Stimulated activated CD8-positive, alpha-beta memory T cell treated with anti-CD3 and anti-CD28 coated beads, Interleukin-4, amount 100 ng/mL, for 24 hours (primary cell): ENCODE data around the gene TUBB3.
"Not testable (repeated sequence)": the region's sequence is repeated elsewhere in the genome, so short reads cannot be mapped to it uniquely, and the experiment has no call there.

Source experiments
- DNase-seq: peaks from one replicate; pipeline ENCODE4 v3.0.0-alpha.2; 2020; ENCODE audit warnings: low read depth

Gene TUBB3

DNA sequence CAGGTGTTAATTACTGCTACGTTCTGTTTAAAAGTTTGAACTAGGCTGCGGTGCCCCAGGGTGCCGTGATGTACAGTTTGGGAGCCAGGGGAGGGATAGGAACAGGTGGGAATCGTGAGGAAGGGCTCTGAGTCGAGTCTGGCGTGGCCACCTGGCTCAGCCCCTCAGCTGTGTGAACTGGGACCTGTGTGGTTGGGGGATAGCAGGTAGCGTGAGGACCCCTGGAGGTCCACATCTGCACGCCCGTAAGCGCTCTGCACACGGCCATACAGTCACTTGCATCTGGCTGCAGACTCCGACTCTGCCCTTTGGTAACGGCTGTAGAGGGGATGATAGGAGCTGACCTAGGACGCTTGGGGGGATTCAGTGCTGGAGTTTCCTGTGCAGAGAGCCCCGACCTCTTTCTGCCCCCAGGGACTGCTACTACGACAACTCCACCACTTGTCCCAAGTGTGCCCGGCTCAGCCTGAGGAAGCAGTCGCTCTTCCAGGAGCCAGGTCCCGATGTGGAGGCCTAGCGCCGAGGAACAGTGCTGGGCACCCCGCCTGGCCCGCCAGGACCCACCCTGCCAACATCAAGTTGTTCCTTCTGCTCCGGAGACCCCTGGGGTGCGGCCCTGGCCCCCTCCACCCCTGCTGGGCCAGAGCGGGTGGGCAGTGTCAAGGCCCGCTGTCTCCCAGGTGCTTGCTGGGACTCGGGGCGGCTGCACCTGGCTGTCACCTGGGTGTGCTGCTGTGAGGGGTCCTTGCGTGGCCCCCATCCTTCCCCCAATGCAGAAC, 42.5 kb downstream of the TUBB3 start:
- DNase-seq = no peak

DNA sequence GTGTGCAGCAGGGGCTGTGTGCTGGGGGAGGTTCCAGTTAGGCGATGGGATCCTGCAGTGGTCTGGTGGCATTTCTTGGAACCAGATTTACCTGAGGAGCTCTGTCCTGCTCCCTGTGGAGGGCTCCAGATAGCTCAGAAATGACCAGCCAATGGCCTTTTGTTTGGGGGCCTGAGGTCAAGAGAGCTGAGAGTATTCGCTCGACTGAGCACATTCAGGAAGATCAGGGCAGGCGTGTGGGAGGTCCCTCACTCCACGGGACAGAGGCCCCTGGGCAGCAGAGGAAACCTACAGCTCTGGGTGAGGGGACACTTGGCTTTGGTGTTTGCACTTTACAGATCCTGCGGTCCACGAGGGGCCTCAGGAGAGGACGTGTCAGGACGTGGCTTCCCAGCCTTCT, 43.6 kb downstream of the TUBB3 start:
- no peak for DNase-seq

DNA sequence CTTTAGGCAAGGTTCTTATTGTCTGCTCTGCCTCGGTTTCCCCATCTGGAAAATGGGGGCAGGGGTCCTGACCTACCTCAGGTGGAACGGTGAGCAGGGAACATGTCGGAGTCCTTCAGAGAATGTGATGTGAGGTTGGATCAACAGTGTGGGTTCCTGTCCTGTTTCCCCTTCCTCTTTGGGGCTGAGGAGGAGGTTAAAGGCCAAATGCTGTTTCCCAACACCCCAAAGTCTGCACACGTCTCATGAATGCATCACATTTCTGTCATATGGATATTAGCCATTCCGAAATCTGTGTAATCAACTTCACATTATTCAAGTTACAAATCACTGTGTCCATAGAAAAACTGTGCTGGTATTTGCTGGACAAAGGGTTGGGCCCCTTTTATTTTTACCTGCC, 44.3 kb downstream of the TUBB3 start:
- DNase-seq = not testable (repeated sequence)

DNA sequence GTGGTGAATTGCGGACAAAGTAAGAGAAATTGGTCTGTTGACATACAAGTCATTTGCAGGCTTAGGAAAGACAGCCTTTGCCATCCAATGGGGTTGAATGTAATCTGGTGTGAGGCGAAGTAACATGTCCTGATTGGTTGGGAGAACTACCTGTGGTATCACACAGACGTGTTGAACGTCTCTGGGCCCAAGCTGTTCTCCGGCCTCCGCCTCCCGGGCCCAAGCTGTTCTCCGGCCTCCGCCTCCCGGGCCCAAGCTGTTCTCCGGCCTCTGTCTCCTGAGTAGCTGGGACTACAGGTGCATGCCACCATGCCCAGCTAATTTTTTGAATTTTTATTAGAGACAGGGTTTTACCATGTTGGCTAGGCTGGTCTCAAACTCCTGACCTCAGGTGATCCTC, 44.9 kb downstream of the TUBB3 start:
- DNase-seq = not testable (repeated sequence)

DNA sequence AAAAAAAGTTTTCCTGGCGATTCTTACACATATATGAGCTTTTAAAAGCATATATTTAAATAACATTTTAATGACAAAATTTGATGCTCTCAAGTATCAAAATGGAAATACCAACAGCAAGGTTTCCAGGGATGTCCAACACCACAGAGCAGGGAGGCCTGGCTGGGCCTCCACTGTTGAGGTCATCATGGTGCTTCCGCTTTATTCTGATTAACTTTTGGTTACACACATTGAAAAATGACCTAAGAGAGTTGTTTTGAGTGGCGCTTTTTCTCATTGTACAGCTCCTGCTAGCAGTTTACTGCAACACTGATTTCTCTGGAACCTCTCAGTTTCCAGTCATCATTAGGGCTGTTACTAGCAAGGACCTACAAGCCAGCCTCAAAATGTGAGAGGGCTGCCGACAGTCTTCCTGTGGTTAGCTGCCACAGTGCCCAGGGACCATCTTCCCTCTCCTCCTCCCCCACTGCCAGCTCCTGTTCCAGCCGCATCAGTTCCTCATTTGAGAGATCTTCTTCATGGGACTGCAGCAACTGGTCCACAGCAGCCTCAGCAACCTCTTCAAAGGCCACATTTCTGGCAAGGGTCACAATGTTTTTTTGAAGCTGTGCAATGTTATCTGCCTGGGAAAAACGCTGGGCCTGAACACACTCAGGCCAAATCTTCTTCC, 46.7 kb downstream of the TUBB3 start:
- no peak for DNase-seq

DNA sequence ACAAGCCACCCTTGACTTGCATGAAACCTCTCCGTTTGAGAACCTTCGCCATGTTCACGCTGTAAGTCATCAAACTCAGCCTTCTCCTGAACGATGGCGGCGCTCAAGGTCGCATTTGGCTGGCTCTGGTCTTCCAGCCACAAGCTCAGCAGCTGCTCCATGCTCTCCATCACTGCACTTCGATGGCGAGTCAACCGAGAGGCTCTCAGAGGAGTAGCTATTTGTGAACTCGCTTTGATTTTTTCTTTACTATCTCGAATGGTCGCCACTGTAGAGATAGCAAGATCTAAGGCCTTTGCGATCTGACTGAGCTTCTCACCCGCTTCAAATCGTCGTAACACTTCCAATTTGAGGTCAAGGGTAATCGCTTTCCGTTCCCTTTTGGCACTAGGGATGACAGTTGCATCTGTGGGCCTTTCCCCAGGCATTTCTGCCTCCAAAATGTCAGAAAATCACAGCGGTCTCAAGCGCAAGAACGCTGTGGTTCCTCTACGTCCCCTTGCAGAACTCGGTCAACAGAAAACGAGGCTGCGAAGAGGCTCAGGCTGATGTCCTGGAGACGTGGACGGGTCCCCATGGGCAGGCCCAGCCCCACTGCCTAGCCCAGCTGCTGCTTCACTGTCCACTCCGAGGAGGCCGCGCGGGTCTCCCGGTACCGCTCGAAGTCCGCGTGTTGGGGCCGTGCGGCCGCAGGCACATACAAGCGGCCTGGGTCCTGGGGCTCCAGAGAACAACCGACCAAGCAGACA, 48.5 kb downstream of the TUBB3 start:
- no peak for DNase-seq

DNA sequence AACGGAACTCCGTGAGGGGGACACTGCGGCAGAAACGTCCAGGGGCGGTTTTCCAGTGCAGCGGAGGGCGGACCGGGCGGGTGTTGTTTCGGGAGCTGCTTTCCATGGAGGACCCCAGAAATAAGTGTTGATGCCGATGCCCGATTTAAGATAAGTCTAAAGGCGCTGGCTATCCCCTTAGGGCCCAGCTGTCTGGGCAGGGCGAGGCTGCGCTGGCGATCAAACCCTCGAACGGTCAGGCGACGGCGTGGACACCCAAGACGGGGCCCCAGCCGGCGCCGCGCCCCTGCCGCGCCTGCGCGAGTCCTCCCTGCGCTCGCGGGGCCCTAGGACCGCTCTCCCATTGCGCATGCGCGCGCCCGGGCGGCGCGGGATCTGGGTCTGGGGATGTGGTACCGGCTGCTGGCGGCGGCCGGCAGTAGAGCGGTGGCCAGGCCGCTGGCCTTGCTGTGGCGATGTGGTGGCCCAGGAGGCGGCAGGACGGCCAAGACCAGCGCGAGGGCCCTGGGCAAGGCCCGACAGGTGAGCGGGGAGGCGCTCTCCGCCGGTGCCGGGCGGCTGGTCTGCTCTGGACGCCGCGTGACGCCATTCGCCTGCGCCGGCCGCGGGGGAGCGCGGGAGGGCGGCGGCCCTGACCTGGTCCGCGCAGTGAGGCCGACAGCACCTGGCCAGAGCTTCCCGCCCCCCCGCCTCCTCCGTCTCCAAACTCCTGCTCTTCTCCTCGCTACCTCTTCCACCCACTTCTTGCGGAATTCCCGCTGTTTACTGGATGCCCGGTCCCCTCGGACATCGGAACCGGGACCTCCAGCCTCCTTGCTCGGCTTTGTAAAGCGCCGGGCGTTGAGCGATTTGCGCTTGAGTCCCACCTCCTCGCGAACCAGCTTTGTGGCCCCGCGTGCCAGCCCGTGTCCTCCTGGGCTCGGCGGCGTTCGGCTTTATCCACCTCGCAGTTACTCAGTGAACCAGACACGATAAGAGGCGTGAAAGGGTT, 49.4 kb downstream of the TUBB3 start:
- DNase-seq = peak; percentile 85

DNA sequence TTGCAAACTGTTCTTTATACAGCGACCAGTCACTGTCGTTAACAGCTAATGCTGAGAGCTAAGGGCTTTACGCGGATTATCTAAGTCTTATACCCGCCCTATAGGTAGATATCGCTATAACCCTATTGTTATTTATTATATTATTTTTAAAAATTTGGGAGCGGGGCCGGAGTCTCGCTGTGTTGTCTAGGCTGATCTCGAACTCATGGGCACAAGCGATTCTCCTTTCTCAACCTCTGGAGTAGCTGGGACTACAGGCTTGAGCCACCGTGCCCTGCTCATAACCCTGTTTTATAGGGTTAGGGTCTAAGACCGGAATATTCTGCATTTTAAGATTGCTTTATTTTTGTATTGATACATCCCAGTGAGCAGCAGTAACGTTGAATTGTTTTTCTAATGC, 50.1 kb downstream of the TUBB3 start:
- DNase-seq = no peak

DNA sequence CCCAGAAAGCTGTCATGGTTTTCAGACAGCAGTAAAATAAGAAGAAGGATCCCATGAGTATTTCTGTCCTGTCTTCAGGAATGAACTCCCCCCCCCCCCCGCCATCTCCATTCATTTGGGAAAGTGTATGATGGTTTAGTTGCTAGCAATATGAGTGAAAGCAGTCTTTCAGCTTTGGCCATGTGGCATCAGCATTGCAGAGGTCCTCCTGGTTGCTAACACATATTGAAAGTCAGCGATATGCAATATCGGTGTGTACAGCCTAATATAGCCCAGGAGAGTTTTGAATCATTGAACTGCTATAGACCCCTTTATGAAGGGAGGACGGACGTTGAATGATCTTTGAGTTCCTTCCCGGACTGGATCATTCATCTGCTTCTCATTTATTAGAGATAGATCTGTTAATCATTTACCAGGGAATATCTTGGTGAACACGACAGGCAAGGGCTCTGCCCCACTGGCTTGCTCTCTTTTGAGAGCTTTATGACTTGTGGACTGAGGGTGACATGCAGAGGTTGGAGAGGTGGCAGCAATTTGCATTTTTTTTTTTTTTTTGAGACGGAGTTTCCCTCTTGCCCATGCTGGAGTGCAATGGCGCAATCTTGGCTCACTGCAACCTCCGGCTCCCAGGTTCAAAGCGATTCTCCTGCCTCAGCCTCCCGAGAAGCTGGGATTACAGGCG, 50.7 kb downstream of the TUBB3 start:
- DNase-seq = no peak

DNA sequence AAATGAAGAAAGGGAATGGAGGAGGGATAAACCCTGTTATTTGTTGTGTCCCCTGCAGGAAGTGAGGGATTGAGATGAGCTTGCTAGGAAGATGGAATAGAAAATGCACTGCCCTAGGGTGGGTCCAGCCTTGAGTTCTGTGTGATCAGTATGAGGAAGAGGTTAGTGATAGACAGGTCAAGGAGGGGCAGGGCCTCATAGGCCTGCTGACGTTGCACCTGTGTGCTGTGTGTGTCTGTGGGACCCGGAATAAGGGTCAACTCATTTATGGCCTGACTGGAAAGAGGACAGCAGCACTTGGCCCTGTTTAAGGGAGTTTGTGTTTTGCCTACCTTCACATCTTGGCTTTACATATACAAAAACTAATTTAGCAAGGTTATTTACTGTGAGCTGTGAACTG, 51.7 kb downstream of the TUBB3 start:
- no peak for DNase-seq

DNA sequence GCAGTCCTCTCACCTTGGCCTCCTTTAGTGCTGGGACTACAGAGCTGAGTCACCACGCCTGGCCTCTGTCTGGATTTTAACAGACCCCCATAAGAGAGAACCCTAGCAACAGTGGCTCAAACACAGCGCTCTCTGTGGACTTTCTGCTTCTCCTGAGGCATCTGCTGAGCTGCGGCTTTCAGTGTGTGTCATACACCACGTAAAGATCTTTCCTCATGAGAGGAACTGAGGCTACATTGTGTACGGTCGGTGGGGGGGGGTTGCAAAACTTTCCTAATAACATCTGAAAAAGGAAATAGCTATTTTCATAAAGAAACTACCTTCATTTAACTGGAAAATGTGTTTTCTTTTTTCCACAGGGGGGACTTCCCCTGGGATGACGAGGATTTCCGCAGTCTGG, 58.3 kb downstream of the TUBB3 start:
- no peak for DNase-seq

DNA sequence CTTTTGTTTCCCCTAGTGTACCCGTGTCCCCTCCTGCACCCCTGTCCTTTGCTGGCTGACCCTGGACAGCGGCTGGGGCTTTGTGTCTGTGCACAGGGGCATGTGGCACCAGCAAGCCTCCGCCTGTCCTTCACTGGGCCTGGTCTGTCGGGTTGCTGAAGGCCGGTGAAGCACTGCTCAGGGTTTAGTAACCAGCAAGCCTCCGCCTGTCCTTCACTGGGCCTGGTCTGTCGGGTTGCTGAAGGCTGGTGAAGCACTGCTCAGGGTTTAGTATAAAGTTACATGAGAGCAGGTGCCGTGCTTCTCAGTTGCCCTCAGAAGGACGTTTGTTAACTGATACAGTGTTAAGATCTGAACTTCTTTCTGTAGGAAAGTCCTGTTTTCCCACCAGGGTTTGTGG, 59.2 kb downstream of the TUBB3 start:
- no peak for DNase-seq

DNA sequence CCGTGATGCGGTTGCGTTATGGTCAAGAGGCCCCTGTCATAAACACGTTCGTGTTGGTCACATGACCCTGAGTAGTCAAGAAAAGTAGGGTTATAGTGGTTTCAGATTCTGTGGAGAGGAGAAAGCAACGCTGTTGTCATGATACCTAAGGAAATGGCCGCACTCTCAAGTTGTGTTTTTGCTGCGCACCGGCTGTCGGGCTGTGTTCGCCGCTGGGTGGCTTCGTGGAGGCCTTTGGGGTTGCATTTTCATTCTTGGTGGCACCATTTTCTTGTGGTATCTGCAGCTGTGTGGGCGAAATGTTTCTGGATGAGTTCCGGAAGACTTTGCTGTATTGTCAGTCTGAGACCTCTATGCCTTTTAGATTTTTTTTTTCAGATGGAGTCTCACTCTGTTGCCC, 60.4 kb downstream of the TUBB3 start:
- DNase-seq = no peak

DNA sequence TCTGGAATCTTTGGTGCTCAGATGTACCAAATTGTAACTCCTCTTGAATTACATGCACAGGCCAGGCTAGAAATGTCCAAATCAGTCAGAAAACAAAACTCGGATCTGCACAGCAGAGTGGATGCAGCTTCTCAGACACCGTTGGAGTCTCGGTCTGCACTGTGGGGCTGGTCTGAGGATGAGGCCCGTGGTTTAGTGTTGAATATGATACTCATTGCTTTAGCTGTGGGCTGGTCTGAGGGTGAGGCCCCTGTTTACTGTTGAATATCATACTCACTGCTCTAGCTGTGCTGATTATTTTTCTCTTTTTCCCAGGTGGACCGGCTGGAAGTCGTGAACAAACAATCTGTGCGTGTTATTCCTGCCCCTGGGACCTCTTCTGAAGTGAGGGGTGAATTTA, 61.1 kb downstream of the TUBB3 start:
- no peak for DNase-seq

DNA sequence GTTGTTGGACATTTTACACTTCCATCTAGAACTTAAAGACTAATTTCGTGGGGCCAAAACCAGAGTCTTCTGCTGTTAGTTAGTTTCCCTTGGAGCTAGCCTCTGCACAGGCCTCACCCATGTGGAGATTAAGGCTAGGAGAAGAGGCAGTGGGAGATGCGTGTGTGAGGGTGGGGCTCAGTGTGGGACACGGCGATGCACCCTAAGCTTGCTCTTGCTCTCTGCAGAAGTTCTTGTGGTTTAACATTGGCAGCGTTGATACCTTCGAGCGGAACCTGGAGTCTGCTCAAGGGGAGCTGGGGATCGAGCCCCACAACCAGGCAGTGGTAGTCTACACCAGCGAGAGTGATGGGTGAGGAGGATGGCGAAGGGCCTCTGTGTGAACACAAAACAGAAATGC, 62.1 kb downstream of the TUBB3 start:
- DNase-seq = no peak
